ENCODE data around the gene SUPT6H.

DNA sequence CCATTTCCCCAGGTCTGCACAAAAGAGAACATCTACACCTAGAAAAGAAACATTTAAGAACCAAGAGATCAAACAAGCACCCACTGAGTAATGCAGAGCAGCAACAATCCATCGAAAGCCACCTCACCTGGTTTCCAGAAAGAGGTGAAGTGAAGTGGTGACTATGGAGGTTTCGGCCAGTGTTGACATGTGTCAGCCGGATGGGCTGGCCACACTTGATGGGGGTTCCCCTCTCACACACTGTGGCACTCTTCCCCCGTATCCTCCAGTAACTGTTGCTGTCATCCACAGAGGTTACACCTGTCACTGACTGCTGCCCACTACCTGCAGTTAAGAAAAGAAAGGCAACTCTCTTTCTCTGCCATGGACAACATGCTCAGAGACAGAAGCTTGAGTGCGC, 6.8 kb upstream of the SUPT6H start:
- TF ChIP-seq MTA1 (IDR thresholded peaks at IDR 0.05; ENCODE audit: borderline replicate concordance) = no peak
- TF ChIP-seq FOXM1 (IDR thresholded peaks at IDR 0.05; ENCODE audit: low read depth) = no peak
- TF ChIP-seq FOXM1 (CRISPR knock-in tag; IDR thresholded peaks at IDR 0.05; ENCODE audit: low read depth) = no peak
- TF ChIP-seq MED1 (CRISPR knock-in tag; IDR thresholded peaks at IDR 0.05; ENCODE audit: borderline replicate concordance) = no peak
- no peak for TF ChIP-seq EGR1 (conservative IDR thresholded peaks at IDR 0.05)
- TF ChIP-seq KDM4B (IDR thresholded peaks at IDR 0.05; ENCODE audit: borderline replicate concordance in 2 of 2, low read depth in 1 of 2) = no peak
- no peak for TF ChIP-seq POLR2A (conservative IDR thresholded peaks at IDR 0.05)
- TF ChIP-seq NBN (IDR thresholded peaks at IDR 0.05; ENCODE audit: low read depth) = no peak

Data from K562 (cell line).